GM18519 (cell line): ENCODE results near the gene ZNF488.

Source experiments
- ATAC-seq: cut with Tn5 transposase; IDR thresholded peaks from one replicate; pipeline ENCODE4 v1.9.1; 2021; ENCODE audit warnings: mild to moderate bottlenecking, moderate library complexity; ENCODE audit not compliant: unreplicated experiment, low FRiP score

Gene ZNF488

DNA sequence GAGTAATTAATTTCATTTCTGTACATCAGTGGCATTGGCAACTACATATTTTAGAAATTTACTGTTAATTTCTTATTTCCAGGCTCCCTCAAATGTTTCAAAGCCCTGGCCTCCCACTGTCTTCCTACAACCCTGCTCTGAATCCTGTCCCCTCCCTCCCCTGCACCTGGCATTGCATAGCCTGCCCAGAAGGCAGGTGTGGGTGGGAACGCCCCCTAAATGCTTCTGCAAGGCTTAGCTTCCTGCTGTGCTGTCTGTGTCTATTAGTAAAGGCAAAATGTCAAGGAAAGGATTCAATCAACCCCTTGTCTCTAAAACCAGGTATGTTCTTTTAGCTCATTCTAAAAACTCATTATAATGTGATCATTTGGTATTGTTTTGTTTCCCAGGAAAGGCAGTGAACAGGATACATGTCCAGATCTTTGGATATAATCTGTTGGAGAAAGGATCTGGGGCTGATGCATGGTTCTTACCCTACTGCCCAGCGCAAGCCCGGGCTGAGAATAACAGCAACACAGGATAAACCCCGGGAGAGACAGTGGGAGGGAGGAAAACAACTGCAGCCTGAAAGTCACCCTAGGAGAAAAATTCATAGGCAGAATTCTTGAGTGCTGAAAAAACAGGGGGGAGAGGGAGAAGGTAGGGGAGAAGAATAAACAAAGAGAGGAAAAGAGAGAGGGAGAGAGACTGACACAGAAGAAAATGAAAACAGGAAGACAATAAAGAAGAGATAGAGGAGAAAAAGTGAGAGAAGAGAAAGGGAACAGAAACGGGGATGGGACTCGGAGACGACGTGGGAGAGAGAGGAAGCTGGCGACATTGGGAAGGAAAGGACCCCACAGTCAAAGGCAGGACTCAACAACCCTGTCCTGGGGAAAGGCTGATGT is 589 bp downstream of the ZNF488 start:
- ATAC-seq = no peak

DNA sequence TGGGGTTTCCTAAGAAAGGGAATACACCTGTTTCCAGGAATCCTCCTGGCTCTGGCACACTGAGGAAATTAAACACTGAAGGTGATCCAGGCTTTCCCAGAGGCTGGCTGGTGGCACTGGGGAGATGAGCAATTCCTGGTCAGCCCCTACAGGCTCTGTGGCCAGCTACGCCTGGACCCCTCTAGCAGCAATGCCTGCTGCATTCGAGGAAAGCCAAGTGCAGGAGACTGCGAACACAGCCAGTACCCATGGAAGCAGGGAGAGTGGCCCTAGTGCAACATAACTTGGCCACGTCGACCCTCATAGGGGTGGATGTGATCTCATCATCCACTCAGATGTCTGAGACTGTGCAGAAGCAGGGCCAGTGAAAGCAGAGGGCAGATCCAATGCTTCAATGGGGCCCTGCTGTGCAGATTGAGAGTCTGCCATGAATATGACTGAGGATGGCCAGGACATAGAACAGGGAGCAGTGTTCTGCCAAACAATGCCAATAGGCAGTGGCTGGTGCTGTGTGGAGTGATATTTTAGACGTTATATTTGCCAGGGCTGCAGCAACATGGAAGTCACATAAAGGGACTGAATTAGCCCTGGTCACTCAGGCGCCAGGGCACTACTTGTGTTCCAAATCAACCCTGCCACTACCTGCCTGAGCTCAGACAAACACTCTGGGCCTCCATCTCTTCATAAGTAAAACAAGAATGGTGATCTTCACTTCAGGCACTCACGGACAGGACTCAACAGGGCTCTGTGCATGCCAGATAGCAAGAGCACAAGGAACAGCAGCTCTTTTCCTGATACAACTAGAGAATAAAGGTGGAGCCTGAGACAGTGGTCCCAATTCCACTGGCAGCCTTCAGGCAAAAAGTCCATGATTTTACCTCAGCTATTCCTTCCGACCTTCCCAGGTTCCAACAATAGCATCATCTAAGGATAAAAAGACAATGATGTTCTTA is 2.4 kb downstream of the ZNF488 start:
- no peak for ATAC-seq

DNA sequence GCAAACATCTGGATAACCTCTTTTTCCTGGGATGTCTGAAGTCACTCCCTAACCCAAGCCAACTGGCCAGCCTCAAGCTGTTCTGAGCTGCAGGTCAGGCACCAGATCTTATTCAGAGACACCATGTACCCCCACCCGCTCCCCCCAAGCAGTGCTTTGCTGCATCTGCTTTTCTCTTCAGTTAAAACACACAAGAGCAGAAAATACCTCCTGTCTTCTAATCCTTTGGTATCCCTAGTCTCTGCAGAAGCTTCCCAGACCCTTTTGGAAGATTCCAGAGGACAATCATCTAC is 3.0 kb downstream of the ZNF488 start:
- no peak for ATAC-seq

DNA sequence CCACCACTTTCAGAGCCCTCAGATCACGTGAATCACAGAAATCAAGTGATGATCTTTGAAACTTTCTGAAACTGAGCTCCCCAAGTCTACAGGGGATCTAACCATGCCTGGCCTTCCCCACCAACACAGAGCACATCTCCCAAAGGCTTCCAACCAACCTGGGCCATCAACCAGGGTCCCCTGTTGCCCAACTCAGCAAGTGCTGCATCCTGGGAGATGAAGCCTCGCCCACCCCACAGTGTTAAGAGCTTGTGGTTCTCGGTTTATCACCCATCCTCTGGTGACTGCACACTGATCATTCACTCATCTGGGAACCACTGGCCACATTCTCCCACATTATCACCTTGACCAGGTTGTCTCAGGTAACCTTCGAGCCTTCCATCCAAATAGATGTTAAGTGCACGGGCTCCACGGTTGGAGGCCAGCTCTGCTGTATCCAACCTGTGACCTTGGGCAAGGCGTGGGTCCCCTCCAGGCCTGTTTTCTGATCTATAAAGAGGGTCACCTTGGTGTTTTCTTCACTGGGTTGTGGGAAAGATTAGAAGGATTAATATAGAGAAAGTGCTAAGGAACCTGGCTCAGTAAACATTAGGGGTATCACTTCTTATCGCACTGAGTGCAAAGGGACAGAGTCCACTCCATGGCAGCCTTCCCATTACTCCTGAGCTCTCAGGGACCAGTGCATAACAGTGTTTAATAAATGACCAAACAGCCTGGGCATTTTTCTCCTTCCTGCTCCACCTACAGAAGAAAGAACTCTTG is 3.6 kb downstream of the ZNF488 start:
- no peak for ATAC-seq

DNA sequence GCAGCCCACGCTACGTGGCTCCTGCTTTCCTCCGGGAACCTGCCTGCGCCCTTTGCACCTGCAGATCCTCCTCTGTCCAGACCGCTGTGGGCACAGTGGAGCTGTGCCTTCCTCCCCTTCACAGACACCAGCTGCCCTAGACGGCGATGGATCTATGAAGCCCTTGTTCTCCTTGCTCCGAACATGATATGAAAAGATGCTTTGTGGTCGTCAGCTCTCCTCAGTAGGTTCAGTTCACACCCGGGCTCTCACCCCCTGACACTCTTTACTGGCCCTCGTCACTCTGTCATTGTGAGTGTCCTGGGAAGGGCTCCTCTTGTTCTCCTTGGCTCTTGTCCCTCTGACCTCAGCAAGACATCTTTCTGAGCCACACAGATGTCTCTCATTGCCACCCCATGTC is 4.2 kb downstream of the ZNF488 start:
- no peak for ATAC-seq

DNA sequence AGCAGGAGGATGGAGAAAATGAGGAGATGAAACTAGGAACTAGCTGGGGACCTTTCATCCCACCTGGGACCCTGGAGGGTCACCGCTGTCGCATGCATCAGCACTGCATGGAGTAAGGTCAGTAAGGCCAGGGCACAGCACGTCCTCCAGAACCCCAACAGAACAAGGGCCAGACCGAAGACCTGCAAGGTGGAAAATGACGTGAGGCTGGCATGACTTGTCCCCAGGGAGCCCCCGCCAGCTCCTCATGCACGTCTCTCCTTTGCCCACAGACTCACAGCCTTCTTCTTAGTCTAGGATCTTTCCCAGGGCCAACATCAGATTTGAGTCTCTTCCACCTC is 4.7 kb downstream of the ZNF488 start:
- ATAC-seq = no peak

DNA sequence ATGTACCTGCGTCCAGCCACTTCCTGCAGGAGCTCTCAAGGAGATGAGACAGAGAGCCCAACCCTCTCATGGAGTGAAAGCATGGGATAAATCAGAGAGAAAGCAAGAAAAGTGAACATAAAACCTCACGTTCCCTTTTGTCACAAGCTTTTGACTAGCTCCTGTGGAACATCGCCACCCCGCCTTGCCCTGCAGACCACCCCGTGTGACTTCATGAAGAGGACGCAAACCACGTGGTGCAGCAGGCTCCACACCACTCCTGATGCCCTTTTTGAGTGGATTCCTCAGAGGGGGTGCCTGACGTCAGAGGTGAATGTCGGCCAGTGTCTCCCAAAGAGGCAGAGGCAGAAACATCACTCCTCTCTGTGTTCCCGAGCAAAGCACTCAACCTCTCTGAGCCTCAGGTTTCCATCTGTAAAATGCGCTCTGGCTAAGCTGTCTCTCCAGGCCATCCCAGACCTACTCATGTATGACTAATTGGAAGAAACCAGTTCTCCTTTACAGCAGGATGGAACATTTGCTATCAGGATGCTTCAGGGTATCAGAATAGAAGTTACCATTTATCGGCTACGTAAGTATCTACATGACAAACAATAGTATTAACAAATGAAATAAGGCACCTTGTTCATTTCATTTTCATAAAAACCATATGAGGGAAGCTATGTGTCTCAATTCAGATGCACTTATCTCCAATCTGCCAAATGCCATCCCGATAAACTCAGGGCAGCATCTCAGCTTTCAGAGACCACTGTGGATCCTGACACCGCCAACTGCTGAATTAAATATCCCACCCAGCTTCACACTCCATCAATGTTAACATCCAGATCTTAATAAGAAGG is 5.3 kb downstream of the ZNF488 start:
- ATAC-seq = no peak

DNA sequence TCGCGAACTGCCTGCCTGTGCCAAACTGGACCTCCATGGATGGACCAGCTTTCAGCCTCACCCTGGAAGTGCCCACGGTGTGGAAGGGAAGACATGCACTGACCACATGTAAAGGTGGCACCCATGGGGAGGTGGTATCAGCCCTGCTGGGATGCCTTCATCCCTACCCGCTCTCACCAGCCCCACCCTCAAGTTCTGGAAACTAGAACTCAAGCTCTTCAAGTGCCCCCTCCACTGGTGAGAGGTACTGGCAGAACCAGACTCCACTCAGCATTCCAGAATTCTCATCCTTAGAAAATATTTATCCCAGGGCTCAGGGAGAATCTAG is 5.9 kb downstream of the ZNF488 start:
- no peak for ATAC-seq

DNA sequence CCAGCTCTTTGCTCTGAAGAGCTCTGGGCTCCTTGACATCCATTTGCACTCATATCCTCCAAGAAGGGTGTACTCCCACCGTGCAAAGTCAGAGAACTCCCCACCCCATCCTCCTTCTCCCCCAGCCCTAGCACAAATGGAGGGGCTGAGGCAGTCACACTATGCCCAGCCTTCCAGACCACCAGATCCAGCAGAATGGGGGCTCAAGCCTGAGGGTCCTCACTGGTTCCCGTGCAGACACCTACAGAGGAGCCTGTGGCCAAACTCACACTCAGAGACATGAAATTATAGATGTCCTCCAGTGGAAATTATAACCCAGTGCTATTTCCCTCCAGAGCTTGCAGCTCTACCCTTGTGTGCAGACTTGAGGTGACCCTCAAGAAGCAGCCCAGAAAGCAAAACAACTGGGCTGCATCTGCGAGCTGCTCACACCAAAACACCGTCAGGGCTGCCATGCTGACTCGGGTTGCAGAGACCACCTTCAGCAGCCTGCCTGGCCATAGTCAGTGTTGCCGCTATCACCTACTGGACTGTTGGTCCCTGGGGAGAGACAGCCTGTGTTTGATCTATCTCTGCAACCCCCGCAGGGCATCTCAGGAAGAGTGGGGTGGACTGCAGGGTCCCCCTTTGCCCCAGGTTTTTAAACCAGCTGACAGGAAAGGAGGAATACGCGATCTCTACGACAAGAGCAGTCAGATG is 7.4 kb downstream of the ZNF488 start:
- ATAC-seq = no peak

DNA sequence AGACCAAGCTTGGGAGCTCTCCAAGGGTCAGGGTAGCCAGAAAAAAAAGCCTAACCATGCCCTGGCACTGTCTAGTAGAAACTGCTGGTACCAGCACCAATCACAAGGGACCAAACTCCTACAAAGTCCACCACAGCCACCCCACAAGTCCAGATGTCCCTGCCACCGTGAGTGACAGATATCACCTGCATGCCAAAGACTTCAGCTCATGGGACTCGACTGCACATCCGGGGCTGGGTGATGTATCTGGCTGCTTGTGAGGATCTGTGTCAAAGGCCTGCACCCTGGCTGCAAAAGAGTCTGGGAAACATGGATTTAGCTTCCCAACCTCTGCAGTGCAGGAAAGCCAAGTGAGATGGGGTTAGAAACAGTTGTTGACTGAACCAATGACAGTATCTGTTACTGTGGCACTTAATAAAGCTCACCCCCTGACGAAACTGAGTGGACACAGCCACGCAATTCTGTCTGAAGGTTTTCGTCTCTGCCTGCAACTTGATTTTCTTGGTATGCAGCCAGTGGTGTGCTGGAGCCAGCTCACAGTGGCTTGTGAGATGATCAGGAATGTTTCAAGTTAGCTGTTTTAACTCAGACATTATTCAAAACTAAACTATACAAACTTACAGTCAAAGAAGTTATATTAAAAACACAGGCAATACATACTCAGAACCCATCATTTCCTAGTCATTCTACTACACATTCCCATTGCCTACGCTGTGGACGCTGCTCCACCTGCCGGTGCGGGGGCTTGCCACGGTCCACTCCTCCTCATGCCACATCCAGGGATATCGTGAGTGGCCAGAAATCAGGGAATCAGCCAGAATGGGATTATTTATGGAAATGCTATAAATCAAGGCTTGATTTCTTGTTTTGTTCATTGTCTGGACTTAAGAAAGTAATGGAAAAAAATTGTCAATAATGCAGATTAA is 9.2 kb downstream of the ZNF488 start:
- ATAC-seq = no peak

DNA sequence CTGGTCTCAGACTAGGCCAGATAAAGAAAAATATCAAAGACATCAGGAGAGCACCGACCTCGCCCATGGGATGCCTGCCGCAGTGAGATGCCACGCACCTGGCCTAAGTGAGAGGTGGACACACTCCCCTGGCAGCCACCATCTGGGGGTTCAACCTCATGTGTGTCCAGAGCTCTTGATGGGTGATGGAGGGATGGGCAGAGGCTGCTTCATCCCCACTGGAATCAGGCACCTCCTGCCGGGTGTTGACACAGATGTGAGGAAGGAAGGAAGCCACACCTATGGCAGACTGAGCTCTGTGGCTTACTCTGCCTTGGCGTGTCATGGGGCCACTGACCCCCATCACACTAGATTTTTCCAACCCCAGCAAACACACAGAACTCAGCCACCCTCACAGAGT is 11.4 kb downstream of the ZNF488 start:
- ATAC-seq = no peak

DNA sequence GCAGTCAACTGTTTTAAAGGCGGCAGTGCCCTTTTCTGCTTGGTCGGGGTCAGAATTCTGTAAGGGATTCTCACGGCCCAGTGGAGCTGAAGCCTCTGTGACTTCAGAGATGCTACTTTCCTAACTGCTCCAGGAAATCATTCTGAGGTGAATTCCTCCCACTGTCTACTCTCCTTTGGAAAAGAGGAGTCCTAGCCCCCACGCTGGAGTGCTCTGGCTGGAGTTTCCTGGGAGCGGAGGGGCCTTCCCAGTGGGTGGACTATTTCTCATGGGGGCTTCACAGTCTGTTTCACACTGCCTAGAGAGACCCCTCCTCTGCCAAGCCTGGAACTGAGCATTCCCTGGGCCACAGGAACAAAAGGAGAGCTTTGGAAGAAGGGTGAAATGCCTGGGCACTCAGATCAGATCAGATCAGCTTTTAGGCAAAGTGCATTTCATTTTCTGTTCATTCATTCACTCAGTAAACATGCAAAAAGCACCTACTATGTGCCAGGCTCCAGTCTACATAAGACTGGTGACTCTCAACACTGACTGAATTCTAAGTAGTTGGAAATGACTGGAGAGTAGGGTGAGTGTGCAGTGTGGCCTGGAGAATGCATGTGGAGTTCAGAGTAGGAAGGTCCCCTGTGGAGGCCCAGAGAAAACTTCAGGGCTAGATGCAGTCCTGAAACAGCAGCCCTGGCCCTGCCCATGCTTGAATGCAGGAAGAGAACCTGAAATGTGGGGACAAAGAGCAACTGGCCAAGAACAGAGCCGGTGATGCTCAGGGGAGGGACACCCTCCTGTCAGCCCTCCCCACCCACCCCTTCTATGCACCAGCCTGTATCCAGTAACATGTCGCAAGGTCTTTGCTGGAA is 12.2 kb downstream of the ZNF488 start:
- no peak for ATAC-seq

DNA sequence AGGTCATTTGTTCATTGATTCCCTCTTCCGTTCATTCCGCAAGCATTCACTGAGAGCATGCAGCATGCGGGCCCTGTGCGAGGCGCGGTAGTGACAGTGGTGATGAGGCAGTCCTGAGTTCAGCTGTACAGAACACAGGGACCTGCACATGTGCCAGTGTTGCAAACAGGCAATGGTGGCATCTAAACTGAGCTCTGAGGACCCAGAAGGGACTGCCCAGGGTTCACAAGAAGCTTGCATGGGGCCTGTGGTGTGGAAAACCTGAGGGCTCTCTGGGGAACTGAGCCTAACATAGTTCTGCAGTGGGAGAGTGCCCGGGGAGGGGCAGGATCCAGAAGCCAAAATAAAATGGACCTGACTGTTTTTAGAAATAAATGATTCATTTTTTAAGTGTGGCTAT is 13.2 kb downstream of the ZNF488 start:
- no peak for ATAC-seq

DNA sequence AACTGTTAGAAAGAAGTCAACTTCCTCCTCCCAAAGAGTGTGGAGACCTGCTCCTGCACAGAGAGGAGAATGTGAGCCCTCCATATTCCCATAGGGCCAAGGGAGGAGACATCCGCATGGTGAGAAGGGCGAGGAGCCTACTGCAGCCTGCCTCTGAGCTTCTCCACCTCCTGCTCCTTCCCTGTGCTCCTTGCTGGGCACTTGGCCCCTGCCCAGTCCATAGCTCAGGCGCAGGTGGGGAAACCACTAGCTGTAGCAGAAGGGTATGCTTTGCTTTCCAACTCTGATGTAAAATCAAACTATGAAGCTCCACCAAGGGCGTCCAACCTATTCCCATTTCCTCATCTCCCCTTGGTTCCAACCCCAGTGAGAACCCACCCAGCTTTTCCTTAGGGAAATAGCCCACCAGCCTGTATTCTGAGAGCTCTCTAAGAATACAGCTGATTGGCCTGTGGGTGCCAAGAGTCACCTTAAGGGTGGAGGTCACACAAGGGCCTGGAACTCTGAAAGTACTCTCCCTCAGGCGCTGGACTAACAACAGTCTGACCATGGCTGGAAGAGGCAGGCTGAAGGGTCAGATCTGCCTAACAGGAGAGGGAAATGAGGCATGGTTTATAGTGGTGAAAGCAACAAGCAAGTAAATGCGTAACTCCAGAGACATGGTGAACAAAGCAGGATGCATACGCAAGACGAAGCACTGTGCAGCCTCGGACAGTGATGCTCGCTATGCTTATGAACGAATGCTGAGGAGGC is 13.9 kb downstream of the ZNF488 start:
- no peak for ATAC-seq

DNA sequence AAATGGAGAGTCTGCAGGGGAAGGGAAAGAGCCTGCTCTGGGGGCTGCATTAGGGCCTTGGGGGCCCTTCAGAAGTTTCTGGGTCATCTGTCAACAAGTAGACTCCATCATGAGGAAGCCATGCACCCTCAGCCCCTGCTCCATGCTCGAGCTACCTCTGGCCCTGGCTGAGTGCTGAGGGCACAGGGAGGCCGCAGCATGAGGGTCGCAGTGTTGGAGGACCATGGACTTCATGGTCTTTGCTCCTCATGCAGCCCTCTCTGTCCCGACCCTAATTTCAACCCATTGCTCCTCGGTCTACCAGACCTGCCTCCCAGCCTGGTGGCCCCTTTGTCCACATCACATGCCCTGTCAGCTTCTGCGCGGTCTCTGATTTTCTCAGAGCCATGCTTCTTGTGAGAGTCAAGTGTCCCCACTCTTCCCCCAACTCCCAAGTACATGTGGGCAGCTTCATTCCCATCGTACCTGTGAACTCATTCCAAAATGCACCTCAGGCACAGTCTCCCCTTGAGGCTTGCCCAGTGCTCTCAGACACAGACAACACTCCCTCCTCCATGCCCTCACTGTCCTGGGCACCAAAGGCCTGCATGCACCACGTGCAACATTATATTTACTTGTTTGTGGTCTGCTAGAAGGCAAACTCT is 14.7 kb downstream of the ZNF488 start:
- no peak for ATAC-seq

DNA sequence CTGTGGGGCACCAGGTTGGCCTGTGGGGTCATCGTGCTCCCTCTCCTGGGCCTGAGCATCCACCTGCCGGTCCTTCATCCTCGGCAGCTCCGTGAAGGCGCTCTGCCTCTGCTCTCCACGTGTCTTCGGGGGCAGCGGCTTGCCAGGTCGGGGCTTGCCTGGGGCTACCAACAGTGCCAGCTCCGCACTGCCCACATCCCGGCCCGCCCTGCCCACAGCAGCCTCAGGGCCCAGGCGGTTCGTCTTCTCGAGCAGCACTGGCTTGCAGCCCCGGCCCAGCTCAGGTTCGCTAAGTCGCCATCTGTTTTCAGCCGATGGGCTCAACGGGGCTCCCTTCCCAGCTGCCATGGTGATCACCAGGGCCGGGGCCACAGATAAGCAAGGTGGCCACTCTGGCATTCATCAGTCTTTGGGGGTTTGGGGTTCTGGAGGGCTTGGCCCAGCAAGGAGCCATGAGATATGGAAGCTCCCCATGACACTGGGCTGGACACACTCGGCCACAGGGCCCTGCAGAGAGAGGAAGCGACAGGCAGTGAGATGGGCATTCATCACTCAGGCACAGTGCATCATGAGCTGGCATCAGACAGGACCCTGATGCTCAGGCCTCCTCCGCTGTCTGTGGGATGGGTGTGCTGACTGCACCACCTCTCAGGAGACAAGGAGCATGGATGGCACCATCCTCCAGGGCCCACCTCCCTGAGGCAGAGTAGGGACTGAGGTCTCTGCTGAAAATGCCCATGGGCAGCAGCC is 15.5 kb downstream of the ZNF488 start:
- no peak for ATAC-seq
